ENCODE measurements around the gene DSE. TPM values are rescaled to one million over a fixed set of nuclear protein-coding genes. Genes with fewer than 3 reads are reported as not detected.
"Not testable (repeated sequence)": the region's sequence is repeated elsewhere in the genome, so short reads cannot be mapped to it uniquely, and the experiment has no call there.

The DSE gene
- 64.2 and 66.1 TPM in 2 replicates for total RNA-seq

- peak; percentile 36 for DNase-seq (ENCODE audit: low read depth, low spot score)
These were observed at the start of gene DSE for GRCh38 chr6:116370760-116371119. TSS of gene DSE (plus strand) at chr6:116370947. CDS start at chr6:116399251, 28,304 bp downstream.

GRCh38 chr6:116321933-116322332 is 48.8 kb upstream of the DSE start:
- not testable (repeated sequence) for DNase-seq (ENCODE audit: low read depth, low spot score)

GRCh38 chr6:116323863-116324262 is 46.9 kb upstream of the DSE start:
- no peak for DNase-seq (ENCODE audit: low read depth, low spot score)

GRCh38 chr6:116325634-116326132 is 45.1 kb upstream of the DSE start:
- not testable (repeated sequence) for DNase-seq (ENCODE audit: low read depth, low spot score)

GRCh38 chr6:116326181-116326671 is 44.5 kb upstream of the DSE start:
- DNase-seq (ENCODE audit: low read depth, low spot score): no peak

GRCh38 chr6:116326996-116327395 is 43.8 kb upstream of the DSE start:
- no peak for DNase-seq (ENCODE audit: low read depth, low spot score)

GRCh38 chr6:116327803-116328527 is 42.8 kb upstream of the DSE start:
- no peak for DNase-seq (ENCODE audit: low read depth, low spot score)

GRCh38 chr6:116328528-116328903 is 42.2 kb upstream of the DSE start:
- DNase-seq (ENCODE audit: low read depth, low spot score): no peak

- no peak for DNase-seq (ENCODE audit: low read depth, low spot score)
These were observed 41.6 kb upstream of the DSE start for GRCh38 chr6:116329156-116329555.

GRCh38 chr6:116330511-116330910 is 40.2 kb upstream of the DSE start:
- DNase-seq (ENCODE audit: low read depth, low spot score): no peak

- no peak for DNase-seq (ENCODE audit: low read depth, low spot score)
These were observed 38.7 kb upstream of the DSE start for GRCh38 chr6:116332096-116332495.

- DNase-seq (ENCODE audit: low read depth, low spot score): not testable (repeated sequence)
These were observed 35.9 kb upstream of the DSE start for GRCh38 chr6:116334638-116335409.

GRCh38 chr6:116335612-116336215 is 35.0 kb upstream of the DSE start:
- DNase-seq (ENCODE audit: low read depth, low spot score): no peak

- DNase-seq (ENCODE audit: low read depth, low spot score): no peak
These were observed 31.8 kb upstream of the DSE start for GRCh38 chr6:116338943-116339342.

GRCh38 chr6:116340625-116341024 is 30.1 kb upstream of the DSE start:
- not testable (repeated sequence) for DNase-seq (ENCODE audit: low read depth, low spot score)

- DNase-seq (ENCODE audit: low read depth, low spot score): no peak
These were observed 21.5 kb upstream of the DSE start for GRCh38 chr6:116349216-116349615.

- no peak for DNase-seq (ENCODE audit: low read depth, low spot score)
These were observed 19.6 kb upstream of the DSE start for GRCh38 chr6:116351101-116351500.

- DNase-seq (ENCODE audit: low read depth, low spot score): no peak
These were observed 18.0 kb upstream of the DSE start for GRCh38 chr6:116352515-116353471.

- DNase-seq (ENCODE audit: low read depth, low spot score): no peak
These were observed 16.5 kb upstream of the DSE start for GRCh38 chr6:116354236-116354635.

GRCh38 chr6:116355796-116356195 is 15.0 kb upstream of the DSE start:
- DNase-seq (ENCODE audit: low read depth, low spot score): no peak

- no peak for DNase-seq (ENCODE audit: low read depth, low spot score)
These were observed 11.6 kb upstream of the DSE start for GRCh38 chr6:116359131-116359530.
